Skin of body (tissue), 2 donors: ENCODE measurements around the gene THOP1. TPM values are rescaled to one million over a fixed set of nuclear protein-coding genes. Genes with fewer than 3 reads are reported as not detected.

Source experiments
- DNase-seq: peaks from one replicate; lab custom pipeline; 2025; lab: John Stamatoyannopoulos, UW
- total RNA-seq: library from RNA; depleted of rRNA; stranded (reverse); fragments of >200 nt; gene quantifications from one replicate; pipeline ENCODE4 v1.2.3, GENCODE V29; 2014

THOP1 gene
- total RNA-seq, result 38.9 TPM

DNA sequence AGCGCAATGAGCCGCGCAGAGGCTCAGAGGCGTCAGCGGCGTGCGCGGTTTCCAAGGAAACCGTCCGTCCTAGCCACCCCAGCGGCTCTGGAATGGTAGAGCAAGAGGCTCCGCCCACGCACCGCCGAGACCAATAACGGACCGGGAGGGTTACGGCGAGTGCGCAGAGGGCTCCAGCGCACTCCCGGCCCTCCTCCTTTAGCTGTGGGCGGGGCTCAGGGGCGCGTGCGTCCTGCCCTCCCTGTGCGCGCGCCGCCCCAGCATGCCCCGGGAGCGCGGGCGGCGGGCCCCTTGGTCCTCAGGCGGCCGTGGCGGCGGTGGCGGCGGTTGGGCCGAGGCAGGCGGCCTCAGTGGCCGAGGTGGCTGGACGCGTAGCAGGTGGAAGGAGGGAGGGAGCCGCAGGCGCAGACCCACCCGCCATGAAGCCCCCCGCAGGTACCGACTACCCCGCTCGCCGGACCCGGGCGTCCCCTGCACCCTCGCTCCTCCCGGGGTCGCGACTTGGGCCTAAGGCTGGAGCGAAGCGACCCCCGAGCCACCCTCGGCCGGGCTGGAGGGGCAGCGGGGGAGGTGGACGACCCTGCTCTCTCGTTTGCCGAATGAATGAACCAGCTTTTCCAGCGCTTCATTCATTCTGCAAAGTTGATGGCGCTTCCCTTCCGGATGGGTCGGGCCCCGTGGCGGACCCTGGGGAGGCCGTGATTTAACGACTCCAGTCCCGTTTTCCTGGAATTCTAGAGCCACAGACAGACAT is at the start of gene THOP1:
TSS of gene THOP1 (plus strand) at position 260 of the 754 bp plus-strand sequence. CDS start at position 420, 160 bp downstream.
- peak; percentile 98 for DNase-seq

GRCh38 chr19:2736550-2737190 is 48.6 kb upstream of the THOP1 start:
- no peak for DNase-seq

- DNase-seq, result peak; percentile 97
Observed at GRCh38 chr19:2739602-2740313, 45.5 kb upstream of the THOP1 start, which contains the start of gene SLC39A3. Gene SLC39A3 (minus strand): TSS chr19:2740017. CDS start chr19:2737257, 2,760 bp downstream.

DNA sequence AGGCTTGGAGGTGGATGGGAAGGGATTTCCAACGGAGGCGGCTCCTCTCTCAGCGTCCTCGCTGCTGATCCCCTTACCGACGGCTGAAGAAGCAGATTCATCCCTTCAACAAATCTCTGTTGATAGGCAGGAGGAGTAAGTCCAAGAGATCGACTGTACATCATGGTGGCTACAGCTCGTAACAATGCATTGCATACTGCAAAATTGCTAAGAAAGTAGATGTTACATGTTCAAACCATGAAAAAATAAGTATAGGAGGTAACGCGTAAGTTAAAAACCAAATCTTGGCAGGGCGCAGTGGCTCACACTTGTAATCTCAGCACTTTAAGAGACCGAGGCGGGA is 45.0 kb upstream of the THOP1 start:
- no peak for DNase-seq

DNA sequence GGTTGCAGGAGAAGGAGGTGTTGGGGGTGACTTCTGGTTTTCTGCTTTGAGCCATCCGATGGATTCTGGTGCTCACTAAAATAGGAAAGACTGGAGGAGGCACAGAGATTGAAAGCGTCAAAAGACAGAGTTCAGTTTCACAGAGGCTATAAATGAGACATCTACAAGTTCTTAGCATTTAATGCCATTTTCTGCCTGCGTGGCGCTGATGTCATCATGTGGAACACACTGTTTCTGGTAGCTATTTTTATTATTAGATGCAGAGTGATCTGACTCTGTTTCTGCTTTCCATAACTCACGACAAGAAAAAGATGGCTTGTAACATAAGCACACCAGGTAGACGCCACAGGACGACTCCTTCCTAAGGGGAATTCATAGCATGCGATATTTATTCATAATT is 42.2 kb upstream of the THOP1 start:
- no peak for DNase-seq

DNA sequence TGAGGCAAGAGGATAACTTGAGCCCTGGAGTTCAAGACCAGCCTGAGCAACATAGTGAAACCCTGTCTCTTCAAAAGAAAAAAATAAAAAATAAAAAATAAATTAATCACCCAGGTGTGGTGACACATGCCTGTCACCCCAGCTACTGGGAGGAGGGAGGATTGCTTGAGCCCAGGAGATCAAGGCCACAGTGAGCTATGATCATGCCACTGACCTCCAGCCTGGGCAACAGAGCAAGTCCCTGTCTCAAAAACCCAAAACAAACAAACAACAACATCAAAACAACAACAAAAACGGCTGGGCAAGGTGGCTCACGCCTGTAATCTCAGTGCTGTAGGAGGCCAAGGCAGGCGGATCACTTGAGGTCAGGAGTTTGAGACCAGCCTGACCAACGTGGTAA is 41.2 kb upstream of the THOP1 start:
- DNase-seq, result no peak

DNA sequence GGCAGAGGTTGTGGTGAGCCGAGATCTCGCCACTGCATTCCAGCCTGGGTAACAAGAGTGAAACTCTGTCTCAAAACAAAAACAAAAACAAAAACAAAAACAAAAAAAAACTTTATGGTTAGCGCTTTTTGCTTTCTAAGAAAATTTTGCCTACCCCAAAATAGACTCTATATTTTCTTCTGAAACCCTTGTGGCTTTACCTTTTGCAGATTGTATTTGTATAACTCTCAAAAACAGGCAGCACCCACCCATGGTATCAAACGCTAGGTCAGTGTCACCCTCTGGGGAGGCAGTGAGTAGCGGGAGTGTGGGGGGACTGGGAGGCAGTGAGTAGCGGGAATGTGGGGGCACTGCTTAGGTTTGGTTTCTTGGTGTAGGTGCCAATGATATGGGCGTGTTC is 38.0 kb upstream of the THOP1 start:
- DNase-seq, result no peak

- DNase-seq, result no peak
Observed at GRCh38 chr19:2750808-2751437, 34.4 kb upstream of the THOP1 start.

DNA sequence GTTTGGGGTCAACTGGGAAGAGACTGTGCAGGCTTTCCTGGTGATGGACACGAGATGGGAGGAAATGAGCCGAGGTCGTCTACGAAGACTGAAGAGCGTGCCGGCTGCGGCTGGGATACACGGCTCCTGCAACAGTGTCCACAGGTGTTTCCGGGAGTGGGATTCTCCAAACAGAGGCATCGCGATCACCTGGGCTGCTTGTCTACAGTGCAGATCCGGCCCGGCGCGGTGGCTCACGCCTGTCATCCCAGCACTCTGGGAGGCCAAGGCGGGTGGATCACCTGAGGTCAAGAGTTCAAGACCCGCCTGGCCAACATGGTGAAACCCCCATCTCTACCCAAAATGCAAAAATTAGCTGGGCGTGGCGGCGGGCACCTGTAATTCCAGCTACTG is 33.9 kb upstream of the THOP1 start:
- DNase-seq, result no peak

- no peak for DNase-seq
Observed at GRCh38 chr19:2754659-2755447, 30.4 kb upstream of the THOP1 start.

- no peak for DNase-seq
Observed at GRCh38 chr19:2755448-2755705, 29.9 kb upstream of the THOP1 start.

DNA sequence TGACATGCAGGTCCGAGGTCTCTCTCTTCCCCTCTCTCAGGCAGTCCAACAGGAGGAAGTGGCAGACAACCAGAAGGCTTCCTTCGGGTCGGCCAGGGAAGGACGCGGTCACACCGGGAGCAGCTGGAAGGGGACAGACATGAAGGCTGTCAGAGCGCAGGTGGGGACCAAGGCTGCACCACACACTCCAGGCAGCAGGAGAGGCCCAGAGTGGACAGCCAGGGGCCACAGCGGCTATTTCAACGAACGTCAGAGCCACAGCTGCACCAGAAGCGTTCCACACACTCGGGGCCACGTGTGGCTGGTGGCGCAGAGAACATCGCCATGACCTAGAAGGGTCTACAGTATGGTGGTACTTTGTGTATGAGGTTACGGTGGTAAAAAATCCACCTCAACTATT is 29.5 kb upstream of the THOP1 start:
- no peak for DNase-seq

DNA sequence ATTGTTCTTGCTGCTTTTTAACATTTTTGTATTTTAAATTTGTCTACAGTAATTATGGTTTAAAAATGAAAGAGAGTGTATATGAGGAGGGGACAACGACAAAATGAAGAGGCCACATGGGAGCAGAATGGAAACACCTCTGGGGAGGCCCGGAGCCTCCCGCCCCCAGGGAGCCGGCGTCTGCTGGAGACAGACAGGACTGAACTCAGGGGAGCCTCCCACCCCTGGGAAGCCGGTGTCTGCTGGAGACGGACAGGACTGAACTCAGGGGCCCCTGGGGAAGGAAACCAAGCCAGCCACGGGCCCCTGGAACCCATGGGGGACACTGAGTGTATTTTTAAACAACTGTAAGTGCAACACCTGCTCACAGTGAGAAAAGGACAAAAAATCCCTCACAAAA is 28.8 kb upstream of the THOP1 start:
- no peak for DNase-seq

DNA sequence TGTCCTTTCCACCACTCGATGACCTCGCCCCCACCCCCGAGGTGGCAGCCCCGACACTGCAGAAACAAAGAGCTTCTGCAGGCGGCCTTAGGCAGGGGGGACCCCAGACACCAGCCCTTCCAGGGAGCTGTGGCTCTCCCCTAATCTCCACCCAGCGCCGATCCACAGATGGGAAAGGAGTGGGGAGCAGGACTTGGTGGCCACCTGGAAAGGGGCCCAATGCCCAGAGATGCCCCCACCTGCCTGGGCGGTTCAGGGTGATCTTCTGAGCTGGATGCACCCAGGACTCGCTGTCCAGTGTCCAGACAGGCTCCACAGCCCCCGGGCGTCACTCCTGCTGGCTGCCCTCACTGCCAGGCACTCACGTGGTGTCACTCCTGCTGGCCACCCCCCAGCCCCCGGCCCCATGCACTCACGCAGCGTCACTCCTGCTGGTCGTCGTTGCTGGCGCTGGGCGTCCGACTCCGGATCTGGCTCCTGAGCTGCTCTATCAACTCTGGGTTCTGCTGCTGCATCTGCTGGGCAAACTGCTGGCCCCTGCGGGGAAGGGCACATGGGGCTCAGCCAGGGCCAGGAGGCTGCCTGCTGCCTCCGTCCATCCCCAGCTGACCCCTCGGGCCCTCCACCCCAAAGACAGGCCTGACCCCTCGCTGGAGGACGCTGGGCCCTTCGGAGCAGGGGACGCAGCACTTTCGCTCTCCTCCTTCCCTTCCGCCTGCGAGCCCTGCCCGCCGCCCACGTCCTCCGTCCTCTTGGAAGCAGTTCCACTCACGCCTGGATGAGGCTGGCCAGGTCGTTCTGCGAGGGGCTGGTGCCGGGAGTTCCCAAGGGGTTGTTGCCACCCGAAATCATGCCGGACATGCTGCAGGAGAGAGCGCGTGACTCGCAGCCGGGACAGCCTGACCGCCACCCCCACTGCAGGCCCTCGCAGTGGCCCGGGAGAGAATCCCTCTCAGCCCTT is 28.1 kb upstream of the THOP1 start:
- no peak for DNase-seq

GRCh38 chr19:2758601-2759313 is 26.5 kb upstream of the THOP1 start:
- DNase-seq, result no peak

DNA sequence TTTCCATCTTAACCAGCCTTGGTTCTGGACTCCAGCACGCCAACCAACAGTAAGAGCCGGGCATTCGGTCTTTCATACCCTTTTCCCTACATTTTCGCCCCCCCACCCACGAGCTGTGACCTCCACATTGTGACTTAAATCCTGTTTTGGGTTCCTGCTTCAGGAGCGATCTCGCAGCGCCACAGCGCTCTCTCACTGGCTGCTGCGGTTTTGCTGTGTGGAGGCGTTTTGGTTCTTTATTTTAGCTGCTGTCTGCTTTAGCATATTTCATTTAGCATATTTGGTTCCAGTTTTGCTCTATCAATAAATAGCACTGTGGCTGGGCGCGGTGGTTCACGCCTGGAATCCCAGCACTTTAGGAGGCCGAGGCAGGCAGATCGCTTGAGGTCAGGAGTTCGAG is 25.9 kb upstream of the THOP1 start:
- DNase-seq, result no peak

DNA sequence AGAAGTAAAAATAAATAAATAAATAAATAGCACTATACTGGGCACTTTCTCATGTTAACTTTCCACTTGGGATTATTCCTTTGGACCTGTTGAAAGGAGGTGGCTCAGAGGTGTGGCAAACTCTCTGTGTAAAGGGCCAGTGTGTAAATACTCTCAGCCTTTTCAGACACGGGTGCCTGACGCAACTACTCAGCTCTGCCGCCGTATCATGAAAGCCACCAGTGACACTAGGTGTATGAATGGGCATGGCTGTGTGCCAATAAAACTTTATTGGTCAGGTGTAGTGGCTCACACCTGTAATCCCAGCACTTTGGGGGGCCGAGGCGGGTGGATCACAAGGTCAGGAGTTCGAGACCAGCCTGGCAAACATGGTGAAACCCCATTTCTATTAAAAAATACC is 25.3 kb upstream of the THOP1 start:
- DNase-seq, result no peak

DNA sequence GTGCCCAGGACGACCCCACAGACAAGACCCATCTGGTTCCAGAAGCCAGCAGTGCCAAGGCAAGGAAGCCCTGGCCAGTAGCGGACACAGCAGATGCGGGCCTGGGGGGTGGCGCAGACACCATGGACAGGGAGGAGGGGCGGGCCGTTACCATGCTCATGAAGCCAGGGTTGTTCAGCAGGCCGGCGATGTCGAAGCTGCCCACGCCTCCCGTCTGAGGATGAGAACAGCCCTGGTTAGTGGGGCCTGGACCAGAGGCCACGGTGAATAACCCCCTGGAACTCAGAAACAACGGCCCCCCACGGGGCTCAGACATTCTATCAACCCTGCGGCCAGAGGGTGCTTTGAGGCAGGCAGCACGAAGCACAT is 24.0 kb upstream of the THOP1 start:
- no peak for DNase-seq

DNA sequence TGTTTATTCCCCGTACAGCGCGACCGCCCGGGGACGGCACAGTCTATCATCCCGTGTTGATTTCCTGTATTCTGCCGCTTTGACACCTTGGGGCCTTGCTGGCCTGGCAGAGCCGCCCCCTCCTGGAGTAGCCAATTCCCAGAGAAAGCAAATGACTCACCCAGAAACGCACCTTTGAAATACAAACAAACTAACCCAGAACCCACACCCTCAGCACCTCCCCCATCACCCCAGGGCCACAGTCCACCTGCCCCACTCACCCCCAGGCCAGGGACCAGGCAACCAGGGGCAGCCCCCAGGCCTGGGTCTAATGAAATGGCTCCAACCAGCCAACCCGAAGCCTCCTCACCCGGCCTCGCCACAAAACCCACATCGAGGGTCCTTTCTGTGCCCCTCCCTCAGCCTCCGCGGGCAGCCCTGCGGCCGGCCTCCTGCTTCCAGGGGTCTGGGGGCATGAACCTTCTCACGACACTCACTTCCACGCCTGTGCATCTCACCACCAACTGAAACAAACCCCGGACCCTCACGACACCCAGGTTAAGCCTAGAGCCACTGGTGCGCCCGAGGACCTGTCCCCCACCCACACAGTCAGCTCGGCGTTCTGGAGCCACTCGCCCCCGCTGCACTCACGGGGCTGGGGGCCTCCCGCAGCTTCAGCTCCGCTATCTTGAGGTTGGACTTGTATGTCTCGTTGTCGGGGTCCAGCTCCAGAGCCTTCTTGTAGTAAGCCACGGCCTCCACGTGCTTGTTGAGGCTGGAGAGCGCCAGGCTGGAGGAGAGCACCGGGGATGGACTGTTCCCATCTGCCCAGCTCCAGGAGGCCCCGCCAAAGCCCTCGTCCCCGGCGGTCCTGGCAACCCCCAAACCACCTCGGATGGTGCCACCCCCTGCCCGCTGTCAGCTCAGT is 23.2 kb upstream of the THOP1 start:
- DNase-seq, result no peak
